Measurements from ENCODE around the gene CA11.

DNA sequence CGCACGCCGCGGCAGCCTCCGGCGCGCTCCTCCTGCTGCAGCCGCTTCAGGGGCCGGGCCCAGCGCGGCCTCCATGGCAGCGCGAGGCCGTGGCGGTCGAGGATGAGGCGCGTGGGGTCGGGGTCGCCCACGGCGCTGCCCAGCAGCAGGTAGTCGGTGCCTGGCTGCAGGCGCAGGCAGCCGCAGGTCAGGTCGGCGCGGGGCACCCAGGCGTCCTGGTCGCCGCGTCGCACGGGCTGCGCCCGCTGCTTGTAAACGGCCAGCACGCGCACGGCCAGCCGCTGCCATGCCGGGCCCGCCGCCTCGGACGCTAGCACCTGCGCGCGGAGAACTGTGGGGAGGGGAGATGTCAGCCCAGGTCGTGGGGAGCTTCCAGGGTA lies 15.7 kb upstream of the CA11 start:
- TF ChIP-seq, protein P1, sequence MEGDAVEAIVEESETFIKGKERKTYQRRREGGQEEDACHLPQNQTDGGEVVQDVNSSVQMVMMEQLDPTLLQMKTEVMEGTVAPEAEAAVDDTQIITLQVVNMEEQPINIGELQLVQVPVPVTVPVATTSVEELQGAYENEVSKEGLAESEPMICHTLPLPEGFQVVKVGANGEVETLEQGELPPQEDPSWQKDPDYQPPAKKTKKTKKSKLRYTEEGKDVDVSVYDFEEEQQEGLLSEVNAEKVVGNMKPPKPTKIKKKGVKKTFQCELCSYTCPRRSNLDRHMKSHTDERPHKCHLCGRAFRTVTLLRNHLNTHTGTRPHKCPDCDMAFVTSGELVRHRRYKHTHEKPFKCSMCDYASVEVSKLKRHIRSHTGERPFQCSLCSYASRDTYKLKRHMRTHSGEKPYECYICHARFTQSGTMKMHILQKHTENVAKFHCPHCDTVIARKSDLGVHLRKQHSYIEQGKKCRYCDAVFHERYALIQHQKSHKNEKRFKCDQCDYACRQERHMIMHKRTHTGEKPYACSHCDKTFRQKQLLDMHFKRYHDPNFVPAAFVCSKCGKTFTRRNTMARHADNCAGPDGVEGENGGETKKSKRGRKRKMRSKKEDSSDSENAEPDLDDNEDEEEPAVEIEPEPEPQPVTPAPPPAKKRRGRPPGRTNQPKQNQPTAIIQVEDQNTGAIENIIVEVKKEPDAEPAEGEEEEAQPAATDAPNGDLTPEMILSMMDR (IDR thresholded peaks at IDR 0.05), result no peak
- TF ChIP-seq POLR2A (IDR thresholded peaks at IDR 0.05; ENCODE audit: low read depth) (no peak), POLR2AphosphoS5 (IDR thresholded peaks at IDR 0.05) (no peak)

All from esophagus muscularis mucosa (tissue), 3 donors.